NCI-H69 (cell line): ENCODE data around the gene MCMBP.
"Not testable (repeated sequence)": the region's sequence is repeated elsewhere in the genome, so short reads cannot be mapped to it uniquely, and the experiment has no call there.

Experiments used
- DNase-seq: peaks from one replicate; lab custom pipeline; 2025; lab: John Stamatoyannopoulos, UW

The MCMBP gene

GRCh38 chr10:119878524-119878923 lies 5.9 kb upstream of the MCMBP start:
- DNase-seq = no peak

GRCh38 chr10:119872860-119873681 lies 428 bp upstream of the MCMBP start:
- DNase-seq = peak; percentile 92

- peak; percentile 77 for DNase-seq
Measured at GRCh38 chr10:119871881-119872609, 598 bp downstream of the MCMBP start.

- not testable (repeated sequence) for DNase-seq
Measured at GRCh38 chr10:119869398-119869797, 3.2 kb downstream of the MCMBP start.

- no peak for DNase-seq
Measured at GRCh38 chr10:119867317-119867716, 5.3 kb downstream of the MCMBP start.

GRCh38 chr10:119865699-119866240 lies 6.9 kb downstream of the MCMBP start:
- no peak for DNase-seq

GRCh38 chr10:119863951-119864565 lies 8.6 kb downstream of the MCMBP start:
- DNase-seq = no peak

- DNase-seq = no peak
Measured at GRCh38 chr10:119862524-119862923, 10.1 kb downstream of the MCMBP start.

GRCh38 chr10:119860866-119861607 lies 11.6 kb downstream of the MCMBP start:
- DNase-seq = no peak

GRCh38 chr10:119859420-119860258 lies 13.0 kb downstream of the MCMBP start:
- DNase-seq = peak; percentile 23

GRCh38 chr10:119858063-119858462 lies 14.6 kb downstream of the MCMBP start:
- no peak for DNase-seq

- no peak for DNase-seq
Measured at GRCh38 chr10:119853574-119853973, 19.1 kb downstream of the MCMBP start.

GRCh38 chr10:119852822-119853221 lies 19.8 kb downstream of the MCMBP start:
- DNase-seq = no peak

- DNase-seq = no peak
Measured at GRCh38 chr10:119852277-119852676, 20.4 kb downstream of the MCMBP start.

- no peak for DNase-seq
Measured at GRCh38 chr10:119849944-119850343, 22.7 kb downstream of the MCMBP start.

- no peak for DNase-seq
Measured at GRCh38 chr10:119849031-119849789, 23.4 kb downstream of the MCMBP start.

- no peak for DNase-seq
Measured at GRCh38 chr10:119845656-119846055, 27.0 kb downstream of the MCMBP start.

- DNase-seq = no peak
Measured at GRCh38 chr10:119834188-119834587, 38.5 kb downstream of the MCMBP start.

GRCh38 chr10:119832951-119833350 lies 39.7 kb downstream of the MCMBP start:
- no peak for DNase-seq

GRCh38 chr10:119831656-119832055 lies 41.0 kb downstream of the MCMBP start:
- no peak for DNase-seq
